Neutrophil (primary cell): ENCODE results near the gene TEKT3.

Source experiments
- H3K27ac ChIP-seq: fragments of 200-600 bp; sonication (generic); 2 replicates; pipeline ENCODE4 v1.5.1; 2016; ENCODE audit warnings: mild to moderate bottlenecking, moderate library complexity
- H3K27me3 ChIP-seq: fragments of 200-600 bp; sonication (generic); 2 replicates; pipeline ENCODE4 v1.6.0; 2016; ENCODE audit warnings: mild to moderate bottlenecking
- H3K36me3 ChIP-seq: fragments of 200-600 bp; sonication (generic); 2 replicates; pipeline ENCODE4 v1.5.1; 2017
- H3K4me1 ChIP-seq, 2 experiments: fragments of 200-600 bp in 1 of 2; sonication (generic) in 1 of 2; 1 replicate in 1 of 2; 2 replicates in 1 of 2; pipeline versions ENCODE4 v1.5.1 to v1.6.1; 2013 to 2016; ENCODE audit warnings: low read depth in 1 of 2, low read length in 1 of 2, mild to moderate bottlenecking in 1 of 2, moderate library complexity in 1 of 2; ENCODE audit not compliant: control insufficient read depth in 1 of 2, insufficient read depth in 1 of 2
- H3K4me3 ChIP-seq, 2 experiments: fragments of 200-600 bp in 1 of 2; sonication (generic) in 1 of 2; 1 replicate in 1 of 2; 2 replicates in 1 of 2; pipeline ENCODE4 v1.5.1; 2013 to 2016; ENCODE audit warnings: low read depth in 1 of 2, low read length in 1 of 2, mild to moderate bottlenecking in 1 of 2, moderate library complexity in 1 of 2
- H3K9me3 ChIP-seq: fragments of 200-600 bp; sonication (generic); 2 replicates; pipeline ENCODE4 v1.5.1; 2016
- TF ChIP-seq, protein P1 (sequence below): fragments of 200-600 bp; sonication (generic); IDR thresholded peaks from 2 replicates; pipeline ENCODE4 v1.5.1; 2016; ENCODE audit warnings: antibody characterized with exemption

The TEKT3 gene

DNA sequence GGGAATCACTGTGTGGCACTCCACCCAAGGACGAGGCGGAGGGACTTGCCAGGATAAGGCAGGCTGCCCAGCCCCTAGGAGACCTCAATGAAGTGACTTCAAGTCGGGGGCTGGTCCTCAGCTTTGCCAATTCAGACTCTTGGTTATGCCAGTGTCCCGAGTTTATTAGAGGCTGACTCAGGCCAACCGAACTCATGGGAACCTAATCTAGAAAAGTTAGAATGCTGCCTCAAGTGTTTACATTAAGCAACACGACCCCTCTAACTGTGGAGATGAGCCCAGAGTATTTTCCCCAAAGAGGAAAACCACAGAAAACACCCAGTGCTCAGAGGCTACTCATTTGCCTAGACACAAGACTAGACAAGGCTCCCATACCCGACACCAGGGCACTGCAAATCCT is 1.1 kb upstream of the TEKT3 start:
- H3K4me3 ChIP-seq = no peak overlapping the region
- TF ChIP-seq, protein P1, sequence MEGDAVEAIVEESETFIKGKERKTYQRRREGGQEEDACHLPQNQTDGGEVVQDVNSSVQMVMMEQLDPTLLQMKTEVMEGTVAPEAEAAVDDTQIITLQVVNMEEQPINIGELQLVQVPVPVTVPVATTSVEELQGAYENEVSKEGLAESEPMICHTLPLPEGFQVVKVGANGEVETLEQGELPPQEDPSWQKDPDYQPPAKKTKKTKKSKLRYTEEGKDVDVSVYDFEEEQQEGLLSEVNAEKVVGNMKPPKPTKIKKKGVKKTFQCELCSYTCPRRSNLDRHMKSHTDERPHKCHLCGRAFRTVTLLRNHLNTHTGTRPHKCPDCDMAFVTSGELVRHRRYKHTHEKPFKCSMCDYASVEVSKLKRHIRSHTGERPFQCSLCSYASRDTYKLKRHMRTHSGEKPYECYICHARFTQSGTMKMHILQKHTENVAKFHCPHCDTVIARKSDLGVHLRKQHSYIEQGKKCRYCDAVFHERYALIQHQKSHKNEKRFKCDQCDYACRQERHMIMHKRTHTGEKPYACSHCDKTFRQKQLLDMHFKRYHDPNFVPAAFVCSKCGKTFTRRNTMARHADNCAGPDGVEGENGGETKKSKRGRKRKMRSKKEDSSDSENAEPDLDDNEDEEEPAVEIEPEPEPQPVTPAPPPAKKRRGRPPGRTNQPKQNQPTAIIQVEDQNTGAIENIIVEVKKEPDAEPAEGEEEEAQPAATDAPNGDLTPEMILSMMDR = no peak
- no peak overlapping the region for H3K27ac ChIP-seq
- no peaks in the 10 kb centered on the region for H3K9me3 ChIP-seq
- H3K27me3 ChIP-seq = peaks cover 98% of the 10 kb centered on the region
- H3K36me3 ChIP-seq = no peaks in the 10 kb centered on the region
- no peaks in the 10 kb centered on the region for H3K4me1 ChIP-seq

DNA sequence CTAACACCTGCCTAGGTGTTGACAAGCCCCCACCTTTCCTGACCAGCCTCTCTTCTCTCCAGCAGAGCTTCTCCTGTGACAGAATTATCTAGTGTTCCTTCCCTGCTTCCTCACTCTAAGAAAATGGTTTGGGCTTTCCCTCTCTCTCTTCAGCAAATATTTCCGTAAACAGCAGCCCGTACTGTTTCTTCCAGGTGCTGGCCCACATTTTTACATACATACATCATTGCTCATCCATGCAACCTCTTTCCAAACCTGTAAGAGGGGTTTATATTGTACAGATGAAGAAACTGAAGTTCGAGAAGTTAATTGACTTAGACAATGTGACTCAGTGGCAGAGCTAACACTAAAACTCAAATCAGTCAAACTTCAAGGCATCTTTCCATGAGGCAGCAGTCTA is 569 bp upstream of the TEKT3 start:
- Histone ChIP-seq H3K27ac (no peak overlapping the region), H3K27me3 (peaks cover 94% of the 10 kb centered on the region), H3K4me1 (no peaks in the 10 kb centered on the region), H3K36me3 (no peaks in the 10 kb centered on the region), H3K4me3 (no peak overlapping the region), H3K9me3 (no peaks in the 10 kb centered on the region)
- TF ChIP-seq, protein P1 = no peak

DNA sequence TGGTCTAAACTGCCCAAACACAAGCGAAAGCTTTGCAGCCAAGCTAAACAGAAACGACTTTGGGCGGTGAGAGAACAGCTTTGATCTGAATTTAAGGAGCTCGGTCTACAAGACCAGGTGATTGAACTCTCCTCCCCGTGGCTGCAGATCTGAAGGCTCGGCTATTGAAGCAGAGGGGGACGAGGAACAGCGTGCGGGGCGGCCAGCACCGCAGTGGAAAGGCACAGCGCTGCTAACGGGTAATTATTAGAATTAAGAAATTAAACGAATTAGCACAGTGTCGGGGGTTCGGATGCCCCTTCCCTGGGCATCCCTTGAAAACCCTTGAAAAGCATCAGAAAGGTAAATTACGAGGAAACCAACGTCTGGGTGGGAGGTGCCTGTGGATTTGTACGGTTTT is 431 bp downstream of the TEKT3 start:
- no peak overlapping the region for H3K4me3 ChIP-seq
- no peaks in the 10 kb centered on the region for H3K4me1 ChIP-seq
- peaks cover 85% of the 10 kb centered on the region for H3K27me3 ChIP-seq
- H3K36me3 ChIP-seq = no peaks in the 10 kb centered on the region
- TF ChIP-seq, protein P1 = no peak
- no peak overlapping the region for H3K27ac ChIP-seq
- H3K9me3 ChIP-seq = no peaks in the 10 kb centered on the region

DNA sequence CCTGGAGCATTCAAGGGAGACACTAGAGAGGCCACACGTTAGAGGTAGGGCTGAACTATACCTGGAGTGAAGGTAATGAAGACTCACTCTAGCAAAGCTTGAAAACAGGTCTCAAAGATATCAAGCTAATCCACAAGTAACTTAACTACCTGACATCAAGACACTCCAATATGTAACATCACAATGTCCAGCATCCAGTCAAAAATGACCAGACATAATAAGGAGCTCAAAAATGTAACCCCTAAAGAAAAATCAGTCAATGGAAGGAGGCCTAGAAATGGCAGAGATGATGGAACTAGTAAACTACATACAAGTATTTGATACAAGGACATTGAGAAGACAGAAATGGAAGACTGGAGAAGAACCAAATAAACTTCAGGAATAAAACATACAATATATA is 6.0 kb downstream of the TEKT3 start:
- H3K27ac ChIP-seq = no peak overlapping the region
- H3K9me3 ChIP-seq = no peaks in the 10 kb centered on the region
- peaks cover 38% of the 10 kb centered on the region for H3K27me3 ChIP-seq
- H3K36me3 ChIP-seq = no peaks in the 10 kb centered on the region
- TF ChIP-seq, protein P1 = no peak
- no peak overlapping the region for H3K4me3 ChIP-seq
- no peaks in the 10 kb centered on the region for H3K4me1 ChIP-seq

DNA sequence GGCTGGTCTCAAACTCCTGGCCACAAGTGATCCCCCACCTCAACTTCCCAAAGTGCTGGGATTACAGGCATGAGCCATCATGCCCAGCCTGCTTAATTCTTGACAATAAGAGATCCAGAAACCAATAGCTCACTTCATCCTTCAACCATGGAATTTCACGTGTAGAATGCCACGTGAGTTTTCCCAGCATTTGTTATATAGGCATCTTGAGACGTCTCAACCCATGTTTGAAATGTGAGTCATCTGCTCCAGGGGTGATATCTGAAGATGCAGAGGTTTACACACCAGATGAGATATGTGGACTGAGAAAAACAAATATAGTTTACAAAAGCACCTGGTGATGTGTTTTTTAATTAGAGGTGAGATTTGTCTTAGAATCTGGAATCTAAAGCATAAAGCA is 7.1 kb downstream of the TEKT3 start:
- Histone ChIP-seq H3K27ac (no peak overlapping the region), H3K36me3 (no peaks in the 10 kb centered on the region), H3K4me3 (no peak overlapping the region)

More for the DNA sequence above, 7.1 kb downstream of the TEKT3 start:
- TF ChIP-seq, protein P1 = no peak
- peaks cover 26% of the 10 kb centered on the region for H3K27me3 ChIP-seq
- no peaks in the 10 kb centered on the region for H3K4me1 ChIP-seq
- no peaks in the 10 kb centered on the region for H3K9me3 ChIP-seq
